ENCODE measurements around the gene KCNN4. TPM values are rescaled to one million over a fixed set of nuclear protein-coding genes. Genes with fewer than 3 reads are reported as not detected.
A peak's percentile ranks its signal among the peaks of the same experiment; 100 is the strongest.

KCNN4 gene
- total RNA-seq, 1 donor from 2014 or later: not detected

- Mint-ChIP-seq H3K4me1 (no peaks in the 10 kb centered on the region), H3K9me3 (peaks cover 4% of the 10 kb centered on the region), H3K27ac (no peak overlapping the region), H3K4me3 (no peak overlapping the region), H3K36me3 (no peaks in the 10 kb centered on the region), H3K27me3 (ENCODE audit: insufficient read depth, low read depth) (peaks cover 48% of the 10 kb centered on the region)
- no peaks in the 10 kb centered on the region for H4K20me1 ChIP-seq (ENCODE audit: low read depth)
- no peaks in the 10 kb centered on the region for H3K9me3 ChIP-seq (ENCODE audit: low read depth)
- H2AFZ ChIP-seq (replicated peaks): no peak overlapping the region
- no peak overlapping the region for H3K27ac ChIP-seq
- no peak overlapping the region for H3K9ac ChIP-seq
- H3K27me3 ChIP-seq: peaks cover 69% of the 10 kb centered on the region
- H3K4me1 ChIP-seq: no peaks in the 10 kb centered on the region
- no peak overlapping the region for H3K4me3 ChIP-seq
- TF ChIP-seq CTCF (IDR thresholded peaks at IDR 0.05): no peak
- TF ChIP-seq EZH2 (IDR thresholded peaks at IDR 0.05): no peak
- no peak for TF ChIP-seq EZH2phosphoT487 (IDR thresholded peaks at IDR 0.05)
- H3K4me2 ChIP-seq: no peak overlapping the region
- H3F3A ChIP-seq (ENCODE audit: low read depth): no peaks in the 10 kb centered on the region
- no peaks in the 10 kb centered on the region for H3K36me3 ChIP-seq
- H3K79me2 ChIP-seq (ENCODE audit: low read depth): no peaks in the 10 kb centered on the region
- no peak for DNase-seq (ENCODE audit: low spot score)
Measured at GRCh38 chr19:43799502-43800142, 18.8 kb upstream of the KCNN4 start.

GRCh38 chr19:43798546-43799409, 18.0 kb upstream of the KCNN4 start:
- peak overlapping the region; percentile 75 for H3K4me2 ChIP-seq
- Mint-ChIP-seq H3K9me3 (peaks cover 4% of the 10 kb centered on the region), H3K36me3 (no peaks in the 10 kb centered on the region), H3K27ac (no peak overlapping the region), H3K4me3 (peak overlapping the region; percentile 22), H3K27me3 (ENCODE audit: insufficient read depth, low read depth) (peaks cover 45% of the 10 kb centered on the region), H3K4me1 (no peaks in the 10 kb centered on the region)
- no peak for TF ChIP-seq CTCF (IDR thresholded peaks at IDR 0.05)
- TF ChIP-seq EZH2 (IDR thresholded peaks at IDR 0.05): peak; percentile 62
- peak; percentile 48 for TF ChIP-seq EZH2phosphoT487 (IDR thresholded peaks at IDR 0.05)
- no peaks in the 10 kb centered on the region for H3K9me3 ChIP-seq (ENCODE audit: low read depth)
- no peak overlapping the region for H3K27ac ChIP-seq
- no peaks in the 10 kb centered on the region for H3K4me1 ChIP-seq
- H3K79me2 ChIP-seq (ENCODE audit: low read depth): no peaks in the 10 kb centered on the region
- peak overlapping the region; percentile 82 for H2AFZ ChIP-seq (replicated peaks)
- no peaks in the 10 kb centered on the region for H3F3A ChIP-seq (ENCODE audit: low read depth)
- H4K20me1 ChIP-seq (ENCODE audit: low read depth): no peaks in the 10 kb centered on the region
- peak; percentile 66 for DNase-seq (ENCODE audit: low spot score)
- no peaks in the 10 kb centered on the region for H3K36me3 ChIP-seq
- no peak overlapping the region for H3K9ac ChIP-seq
- H3K27me3 ChIP-seq: peaks cover 78% of the 10 kb centered on the region
- peak overlapping the region; percentile 39 for H3K4me3 ChIP-seq

- TF ChIP-seq EZH2 (IDR thresholded peaks at IDR 0.05) (no peak), EZH2phosphoT487 (IDR thresholded peaks at IDR 0.05) (no peak), CTCF (IDR thresholded peaks at IDR 0.05) (no peak)
- H3K27ac ChIP-seq: no peak overlapping the region
- H2AFZ ChIP-seq (replicated peaks): peak overlapping the region; percentile 82
- H3K4me1 ChIP-seq: no peaks in the 10 kb centered on the region
- H3K36me3 ChIP-seq: no peaks in the 10 kb centered on the region
- Mint-ChIP-seq H3K36me3 (no peaks in the 10 kb centered on the region), H3K4me3 (peak overlapping the region; percentile 48), H3K27ac (no peak overlapping the region), H3K4me1 (no peaks in the 10 kb centered on the region), H3K9me3 (peaks cover 4% of the 10 kb centered on the region), H3K27me3 (ENCODE audit: insufficient read depth, low read depth) (peaks cover 45% of the 10 kb centered on the region)
- no peaks in the 10 kb centered on the region for H3K9me3 ChIP-seq (ENCODE audit: low read depth)
- no peaks in the 10 kb centered on the region for H3K79me2 ChIP-seq (ENCODE audit: low read depth)
- peaks cover 85% of the 10 kb centered on the region for H3K27me3 ChIP-seq
- DNase-seq (ENCODE audit: low spot score): no peak
- no peaks in the 10 kb centered on the region for H3F3A ChIP-seq (ENCODE audit: low read depth)
- no peaks in the 10 kb centered on the region for H4K20me1 ChIP-seq (ENCODE audit: low read depth)
- H3K9ac ChIP-seq: no peak overlapping the region
- H3K4me3 ChIP-seq: peak overlapping the region; percentile 39
- H3K4me2 ChIP-seq: peak overlapping the region; percentile 75
Measured at GRCh38 chr19:43798026-43798545, 17.3 kb upstream of the KCNN4 start.

Data from neural progenitor cell (in vitro differentiated cells).